Measurements from ENCODE around the gene ZBTB21.

Gene ZBTB21

GRCh38 chr21:42009831-42010506, at the start of gene ZBTB21:
Gene ZBTB21 (minus strand): TSS chr21:42010360. CDS start chr21:41994095, 16,265 bp downstream.
- DNase-seq (ENCODE audit: low read depth in 2 of 3, low spot score in 2 of 3): peak; percentile 95 to 97 (median 96)

DNA sequence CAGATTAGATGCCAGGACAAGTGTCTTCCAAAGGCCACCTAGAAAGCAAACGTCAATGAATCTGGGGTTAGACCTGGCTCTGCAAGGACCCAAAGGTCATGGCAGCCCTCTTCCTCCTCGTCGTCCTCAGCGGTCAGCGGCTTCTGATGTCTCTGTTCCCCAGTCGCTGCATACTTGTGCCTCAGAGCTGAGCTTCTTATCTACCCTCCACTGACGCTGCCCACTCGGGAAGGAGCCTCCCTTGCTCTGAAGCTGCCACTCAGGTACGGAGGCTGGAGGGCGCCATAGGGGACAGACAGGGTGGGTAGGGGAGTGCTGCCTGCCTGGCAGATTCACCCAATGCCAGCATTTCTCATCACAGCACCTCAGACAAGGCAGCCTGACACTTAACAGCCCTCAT, 49.6 kb upstream of the ZBTB21 start:
- no peak for DNase-seq (ENCODE audit: low read depth in 2 of 3, low spot score in 2 of 3)

DNA sequence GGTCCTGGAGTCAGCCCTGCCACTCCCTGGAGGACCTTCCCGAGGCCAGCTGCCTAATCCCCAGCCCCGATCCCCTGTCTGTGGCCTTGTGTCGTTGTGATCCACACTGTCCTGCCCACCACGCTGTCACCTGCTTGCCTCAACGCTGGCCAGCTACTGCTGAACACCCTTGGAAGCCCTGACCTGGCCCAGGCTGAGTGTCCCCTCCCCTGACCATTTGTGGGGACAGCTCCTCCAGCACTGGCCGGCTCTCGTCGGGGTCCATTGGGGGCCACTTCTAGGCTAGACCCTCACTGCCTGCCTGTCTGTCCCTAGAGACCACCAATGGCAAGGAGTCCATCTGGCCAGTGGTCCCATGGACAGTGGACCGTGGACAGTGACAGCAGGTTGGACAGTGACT, 49.0 kb upstream of the ZBTB21 start:
- no peak for DNase-seq (ENCODE audit: low read depth in 2 of 3, low spot score in 2 of 3)

GRCh38 chr21:42058631-42059111, 48.5 kb upstream of the ZBTB21 start:
- DNase-seq (ENCODE audit: low read depth in 2 of 3, low spot score in 2 of 3): no peak

DNA sequence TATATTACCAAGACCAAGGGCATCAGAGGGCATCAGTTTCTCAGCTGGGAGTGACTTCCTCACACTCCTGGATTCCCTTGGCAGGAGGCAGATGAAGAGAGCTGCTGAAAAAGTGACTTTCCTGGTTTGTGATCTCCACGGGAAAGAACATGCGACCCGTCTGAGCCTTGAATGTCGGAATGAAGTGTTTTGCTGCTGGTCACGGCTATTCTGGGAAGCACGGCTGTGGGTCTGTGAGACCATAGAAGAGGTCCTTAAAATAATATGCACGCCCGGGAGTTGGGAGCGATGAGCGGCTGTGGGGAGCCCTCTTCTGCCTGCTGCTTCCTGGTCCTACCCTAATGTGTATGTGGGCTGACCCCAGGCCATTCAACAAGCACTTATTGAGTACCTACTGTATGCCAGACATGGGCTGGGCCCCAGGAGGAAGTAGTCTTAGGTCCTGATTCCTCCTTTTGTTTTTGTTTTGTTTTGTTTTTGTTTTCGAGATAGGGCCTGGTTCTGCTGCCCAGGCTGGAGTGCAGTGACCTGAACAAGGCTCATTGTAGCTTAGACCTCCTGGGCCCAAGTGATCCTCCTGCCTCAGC, 47.8 kb upstream of the ZBTB21 start:
- no peak for DNase-seq (ENCODE audit: low read depth in 2 of 3, low spot score in 2 of 3)

GRCh38 chr21:42056996-42057689, 47.0 kb upstream of the ZBTB21 start:
- DNase-seq (ENCODE audit: low read depth in 2 of 3, low spot score in 2 of 3): no peak

DNA sequence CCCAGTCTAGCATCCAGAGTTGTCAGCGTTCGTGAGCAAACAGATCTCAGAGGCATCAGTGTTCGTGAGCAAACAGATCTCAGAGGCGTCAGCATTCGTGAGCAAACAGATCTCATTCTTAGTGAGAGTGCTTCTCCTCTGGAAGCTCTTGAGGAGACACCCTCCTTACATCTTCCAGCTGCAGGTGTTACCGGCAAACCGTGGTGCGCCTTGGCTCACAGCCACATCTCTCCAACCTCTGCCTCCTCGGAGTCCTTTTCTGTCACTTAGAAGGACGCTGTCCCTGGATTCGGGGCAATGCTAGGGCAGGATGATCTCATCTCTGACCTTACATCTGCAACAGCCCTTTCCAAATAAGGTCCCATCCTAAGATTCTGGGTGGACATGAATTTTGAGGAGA, 46.3 kb upstream of the ZBTB21 start:
- DNase-seq (ENCODE audit: low read depth in 2 of 3, low spot score in 2 of 3): no peak

GRCh38 chr21:42055425-42055824, 45.3 kb upstream of the ZBTB21 start:
- no peak for DNase-seq (ENCODE audit: low read depth in 2 of 3, low spot score in 2 of 3)

DNA sequence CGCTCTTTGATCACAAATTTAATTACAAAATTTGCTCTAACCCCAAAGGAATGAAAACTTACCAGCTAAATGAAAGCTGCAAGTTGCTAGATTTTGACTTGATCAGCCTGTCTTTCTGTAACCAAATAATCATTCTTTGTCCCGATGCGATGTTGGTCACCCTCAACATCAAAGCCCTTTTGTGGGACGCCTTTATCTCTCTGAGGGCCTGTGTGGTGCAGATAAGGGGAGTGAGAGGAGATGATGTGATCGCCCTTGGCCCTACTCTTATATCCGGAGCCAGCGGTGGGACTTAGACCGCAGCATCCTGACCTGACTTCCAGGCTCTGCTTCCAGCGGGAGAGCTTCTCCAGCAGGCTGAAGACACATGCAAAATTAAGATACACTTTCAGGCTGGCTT, 41.6 kb upstream of the ZBTB21 start:
- no peak for DNase-seq (ENCODE audit: low read depth in 2 of 3, low spot score in 2 of 3)

GRCh38 chr21:42049578-42050430, 39.6 kb upstream of the ZBTB21 start:
- no peak for DNase-seq (ENCODE audit: low read depth in 2 of 3, low spot score in 2 of 3)

GRCh38 chr21:42048870-42049577, 38.9 kb upstream of the ZBTB21 start:
- no peak for DNase-seq (ENCODE audit: low read depth in 2 of 3, low spot score in 2 of 3)

DNA sequence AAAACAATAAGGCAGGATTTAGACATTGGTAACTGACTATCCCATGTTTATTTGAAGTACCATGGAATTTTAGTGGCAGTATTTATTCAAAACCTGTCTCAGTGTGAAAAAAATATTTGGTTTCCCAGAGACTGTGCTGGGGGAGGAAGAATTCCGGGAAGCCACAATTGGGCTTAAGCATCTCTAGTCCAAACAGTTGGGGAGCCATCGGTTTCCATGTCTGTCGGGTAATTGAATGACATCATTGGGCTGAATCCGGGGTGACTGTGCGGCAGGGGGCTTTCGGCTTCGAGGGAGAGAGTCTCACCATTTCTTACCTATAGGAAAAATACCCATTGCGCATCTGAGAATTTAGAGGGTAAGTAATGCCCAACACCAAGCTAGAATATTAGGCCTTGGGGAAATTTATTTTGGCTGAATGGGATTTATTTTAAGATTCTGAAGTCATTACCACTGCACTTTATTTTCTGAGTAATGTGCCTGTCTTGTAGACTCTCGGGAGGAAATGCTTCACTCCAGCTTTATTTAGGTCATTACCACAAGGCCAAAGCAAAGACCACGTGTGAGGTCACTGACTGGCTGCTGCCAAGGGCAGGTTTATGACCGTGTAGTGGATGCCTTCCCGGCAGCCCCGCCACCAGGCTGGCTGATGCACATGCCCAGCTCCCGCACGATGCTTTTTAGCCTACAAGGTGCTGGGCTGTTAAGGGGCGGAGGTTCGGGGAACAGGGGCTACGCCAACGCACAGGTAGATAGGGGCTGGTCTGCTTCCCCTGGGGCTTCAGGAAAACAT, 37.9 kb upstream of the ZBTB21 start:
- DNase-seq (ENCODE audit: low read depth in 2 of 3, low spot score in 2 of 3): no peak

DNA sequence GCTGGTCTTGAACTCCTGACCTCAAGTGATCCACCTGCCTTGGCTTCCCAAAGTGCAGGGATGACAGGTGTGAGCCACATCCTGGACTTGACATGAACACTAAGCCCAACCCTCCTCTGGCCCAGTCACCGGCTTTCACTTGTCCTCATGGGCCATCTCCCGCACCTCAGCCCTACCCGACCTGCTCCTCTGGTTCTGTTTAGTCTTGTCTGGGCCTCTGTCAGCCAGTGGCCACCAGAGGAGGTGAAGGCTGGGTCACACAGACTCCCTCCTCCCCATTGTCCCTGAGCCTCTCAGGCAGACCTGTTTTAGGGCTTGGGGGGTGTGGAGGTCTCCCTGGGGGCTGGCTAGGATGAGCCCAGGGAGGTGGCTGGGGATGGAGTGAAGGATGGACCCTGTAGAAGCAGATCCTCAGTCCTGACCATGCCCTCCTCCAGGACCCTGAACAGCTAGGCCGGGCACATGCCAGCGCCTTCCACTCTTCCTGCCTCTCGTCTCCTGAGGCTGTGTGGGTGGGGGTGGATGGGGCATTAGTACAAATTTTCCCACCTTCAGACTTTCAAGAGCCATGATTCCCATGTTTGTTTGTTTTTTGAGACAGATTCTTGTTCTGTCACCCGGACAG, 34.8 kb upstream of the ZBTB21 start:
- DNase-seq (ENCODE audit: low read depth in 2 of 3, low spot score in 2 of 3): no peak

- no peak for DNase-seq (ENCODE audit: low read depth in 2 of 3, low spot score in 2 of 3)
Measured at GRCh38 chr21:42043961-42044360, 33.8 kb upstream of the ZBTB21 start.

DNA sequence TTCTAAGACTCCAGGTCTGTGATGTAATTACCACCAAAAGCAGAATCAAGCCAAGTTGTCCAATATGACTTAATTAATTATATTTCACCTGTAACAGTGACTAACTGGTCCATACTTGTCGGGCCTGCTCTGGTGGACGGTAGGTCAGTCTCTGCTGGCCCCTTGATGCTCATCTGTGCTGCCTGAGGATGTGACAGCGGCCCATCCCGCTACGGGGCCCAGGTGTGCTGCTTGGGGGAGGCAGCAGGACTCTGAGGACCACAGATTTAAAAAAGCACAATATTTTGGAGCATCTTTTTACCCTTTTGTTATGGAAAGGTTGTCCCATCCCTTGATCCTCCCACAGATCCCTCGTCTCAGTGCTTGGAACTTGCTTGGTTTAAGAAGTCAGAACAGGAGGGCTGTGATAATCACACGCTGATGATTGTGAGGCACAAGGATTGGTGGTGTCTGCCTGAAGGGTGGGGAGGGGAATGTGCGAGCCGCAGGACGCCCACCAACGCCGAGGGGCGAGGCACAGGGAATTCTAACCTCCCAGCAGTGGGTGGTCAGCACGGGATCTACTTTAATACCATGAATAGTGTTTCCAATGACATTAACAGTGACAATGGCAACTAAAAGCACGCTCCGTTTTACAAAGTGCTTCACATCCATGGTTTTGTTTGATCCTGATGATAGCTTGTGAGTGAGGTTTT, 33.2 kb upstream of the ZBTB21 start:
- DNase-seq (ENCODE audit: low read depth in 2 of 3, low spot score in 2 of 3): no peak

DNA sequence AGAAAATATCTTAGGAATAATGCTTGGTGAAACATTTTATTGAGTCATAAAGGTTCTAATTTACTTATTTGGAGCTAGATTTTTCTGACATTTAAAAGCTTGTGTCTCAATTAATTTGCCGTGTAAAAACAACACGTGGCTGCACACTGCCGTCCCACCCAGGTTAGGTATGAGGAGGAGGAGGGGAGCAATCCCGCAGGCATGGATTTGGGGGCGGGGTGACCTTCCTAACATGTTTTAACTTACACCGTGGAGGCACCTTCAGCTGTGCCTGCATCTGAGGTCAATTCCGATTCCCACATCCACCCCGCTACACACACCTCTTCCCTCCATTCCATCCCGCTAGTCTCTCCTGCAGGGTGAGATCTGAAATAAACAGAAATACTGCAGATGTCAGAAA, 32.5 kb upstream of the ZBTB21 start:
- DNase-seq (ENCODE audit: low read depth in 2 of 3, low spot score in 2 of 3): no peak

GRCh38 chr21:42041711-42042110, 31.6 kb upstream of the ZBTB21 start:
- no peak for DNase-seq (ENCODE audit: low read depth in 2 of 3, low spot score in 2 of 3)

DNA sequence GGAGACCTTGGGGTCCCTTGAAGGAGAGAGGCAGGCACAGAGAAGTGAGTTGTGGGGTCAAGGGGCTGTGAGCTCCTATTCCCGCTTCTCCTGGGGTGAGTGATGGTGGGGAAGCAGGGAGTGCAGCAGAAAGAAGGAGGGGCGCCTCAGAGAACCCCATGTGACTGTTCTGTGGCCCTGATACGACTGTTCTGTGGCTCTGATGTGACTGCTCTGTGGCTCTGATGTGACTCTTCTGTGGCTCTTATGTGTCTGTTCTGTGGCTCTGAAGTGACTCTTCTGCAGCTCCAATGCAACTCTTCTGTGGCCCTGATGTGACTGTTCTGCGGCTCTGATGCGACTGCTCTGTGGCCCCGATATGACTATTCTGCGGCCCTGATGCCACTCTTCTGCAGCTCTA, 31.1 kb upstream of the ZBTB21 start:
- DNase-seq (ENCODE audit: low read depth in 2 of 3, low spot score in 2 of 3): no peak

Data from activated CD8-positive, alpha-beta memory T cell treated with anti-CD3 and anti-CD28 coated beads for 48 hours (primary cell).